Measurements from ENCODE around the gene CHD3.

Gene CHD3

GRCh38 chr17:7875804-7876370 lies 12.7 kb upstream of the CHD3 start:
- DNase-seq = no peak

GRCh38 chr17:7878234-7878633 lies 10.4 kb upstream of the CHD3 start:
- no peak for DNase-seq

GRCh38 chr17:7880076-7880868 lies 8.3 kb upstream of the CHD3 start:
- DNase-seq = no peak

DNA sequence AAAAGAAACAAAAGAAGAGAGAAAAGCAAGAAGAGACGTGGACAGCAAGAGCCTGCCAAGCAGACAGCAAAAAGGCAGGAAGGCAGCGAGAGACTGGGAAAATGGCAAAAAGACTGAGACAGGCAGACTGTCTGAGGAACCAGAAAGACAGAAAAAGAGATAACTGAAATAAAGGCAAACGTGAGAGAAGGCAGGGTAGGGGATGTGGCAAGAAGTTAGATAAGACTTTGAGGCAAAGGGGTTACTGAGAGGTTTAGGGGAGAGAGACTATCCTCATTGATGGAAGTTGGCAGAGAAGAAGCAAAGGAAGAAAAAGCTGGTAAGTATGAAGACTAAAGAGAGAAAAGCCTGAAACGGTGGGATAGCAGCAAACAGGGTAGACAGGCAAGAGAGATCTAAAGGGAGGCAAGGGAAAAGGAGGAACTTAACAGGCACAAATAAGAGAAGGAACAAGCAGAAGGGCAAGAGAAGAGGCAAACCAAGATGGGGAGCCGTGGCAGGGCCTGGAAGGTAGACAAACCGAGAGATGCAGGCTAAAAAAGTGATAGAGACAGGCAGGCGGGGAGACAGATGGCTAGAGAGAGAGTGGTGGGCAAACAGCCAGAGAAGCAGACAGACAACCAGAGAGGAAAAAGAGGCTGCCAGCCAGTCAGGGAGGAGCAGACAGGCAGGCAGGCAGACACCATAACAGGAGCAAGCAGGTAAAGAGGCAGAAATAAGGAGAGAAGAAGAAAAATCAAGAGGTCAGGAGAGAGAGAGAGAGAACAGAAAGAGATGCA lies 7.1 kb upstream of the CHD3 start:
- no peak for DNase-seq

DNA sequence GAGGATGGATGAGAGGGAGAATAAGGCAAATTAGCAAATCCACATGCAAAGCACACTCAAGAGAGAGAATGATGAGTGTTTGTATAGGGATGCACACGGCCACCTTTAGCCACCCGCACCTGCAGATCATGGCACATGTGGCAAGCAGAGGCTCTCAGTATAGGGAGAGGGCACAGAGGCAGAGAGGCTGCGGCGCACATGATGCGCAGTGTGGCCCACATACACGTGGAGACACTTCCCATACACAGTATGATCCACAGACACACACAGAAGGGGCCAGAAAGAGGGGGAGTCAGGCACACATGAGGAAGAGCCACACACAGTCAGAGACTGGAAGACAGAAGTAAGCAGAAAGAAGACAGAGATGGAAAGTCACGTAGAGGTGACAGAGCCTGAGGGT lies 6.5 kb upstream of the CHD3 start:
- peak; percentile 20 for DNase-seq

DNA sequence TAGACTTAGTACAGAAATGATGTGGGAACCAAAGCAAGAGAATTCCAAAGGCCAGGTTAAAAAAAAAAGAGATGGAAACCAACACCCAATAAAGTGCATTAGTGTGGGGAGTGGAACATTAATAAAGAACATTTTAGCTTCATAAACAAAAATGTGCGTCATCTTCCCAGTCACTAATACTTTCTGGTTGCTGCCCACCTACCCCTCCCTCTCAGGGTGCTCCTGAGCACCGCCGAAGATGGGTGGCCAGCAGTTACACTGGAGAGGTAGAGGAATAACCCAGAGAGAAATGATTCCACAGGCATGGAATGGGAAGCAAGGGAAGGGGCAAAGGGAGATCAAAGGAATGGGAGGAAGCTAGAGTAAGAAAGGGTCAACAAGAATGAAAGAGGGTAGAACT lies 6.0 kb upstream of the CHD3 start:
- DNase-seq = no peak

DNA sequence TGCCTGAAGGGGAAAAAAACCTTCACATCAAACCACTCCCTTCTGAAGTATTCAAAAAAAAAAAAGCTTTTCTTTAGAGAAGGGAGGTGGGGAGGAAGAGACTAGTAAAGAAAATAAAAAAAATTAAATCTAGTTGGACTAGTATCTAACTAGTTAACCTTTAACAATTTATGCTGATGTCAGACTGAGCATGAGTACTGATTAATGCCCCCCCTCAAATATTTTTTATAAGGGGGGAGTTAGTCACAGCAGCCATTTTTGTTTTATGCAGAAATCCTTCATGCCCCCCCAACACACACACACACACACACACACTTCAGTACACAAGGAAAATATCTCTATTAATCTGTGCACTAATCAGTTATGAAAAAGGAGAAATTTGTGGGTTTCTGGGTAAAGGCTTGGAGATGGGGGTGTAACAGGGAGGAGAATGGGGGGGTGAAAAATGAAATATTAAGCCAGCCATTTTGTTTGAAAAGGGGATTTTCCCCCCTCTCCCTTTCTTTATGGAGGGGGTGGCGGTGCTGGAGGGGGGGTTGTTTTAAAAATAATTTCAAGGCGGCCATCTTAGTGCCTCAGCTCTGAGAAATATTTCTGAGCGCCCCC lies 4.7 kb upstream of the CHD3 start:
- peak; percentile 53 for DNase-seq

DNA sequence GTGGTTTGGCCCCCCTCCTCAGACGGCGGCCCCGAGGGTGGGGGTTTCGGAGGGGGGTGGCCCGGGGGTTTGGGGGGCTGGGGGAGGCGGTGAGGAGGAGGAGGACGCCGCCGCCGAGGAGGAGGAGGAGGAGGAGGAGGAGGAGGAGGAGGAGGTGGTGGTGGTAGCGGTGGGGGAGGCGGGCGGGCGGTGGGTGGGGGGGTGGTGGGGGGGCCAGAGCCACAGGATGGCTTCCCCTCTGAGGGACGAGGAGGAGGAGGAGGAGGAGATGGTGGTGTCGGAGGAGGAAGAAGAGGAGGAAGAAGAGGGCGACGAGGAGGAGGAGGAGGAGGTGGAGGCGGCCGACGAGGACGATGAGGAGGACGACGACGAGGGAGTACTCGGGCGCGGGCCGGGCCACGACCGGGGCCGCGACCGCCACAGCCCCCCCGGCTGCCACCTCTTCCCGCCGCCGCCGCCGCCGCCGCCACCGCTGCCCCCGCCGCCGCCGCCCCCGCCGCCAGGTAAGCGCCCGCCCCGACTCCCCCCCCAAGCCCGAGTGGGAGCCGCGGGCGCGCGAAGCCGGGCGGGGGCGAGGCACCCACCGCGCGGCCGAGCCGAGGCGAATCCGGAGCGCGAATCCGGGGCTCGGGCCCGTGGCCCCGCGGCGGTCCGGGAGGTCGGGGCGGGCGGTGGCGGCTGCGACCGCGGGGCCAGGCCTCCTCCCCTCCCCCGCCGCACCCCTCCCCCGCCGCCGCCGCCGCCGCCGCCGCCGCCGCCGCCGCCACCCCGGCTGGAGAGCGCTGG lies 3.8 kb upstream of the CHD3 start:
- DNase-seq = peak; percentile 50

DNA sequence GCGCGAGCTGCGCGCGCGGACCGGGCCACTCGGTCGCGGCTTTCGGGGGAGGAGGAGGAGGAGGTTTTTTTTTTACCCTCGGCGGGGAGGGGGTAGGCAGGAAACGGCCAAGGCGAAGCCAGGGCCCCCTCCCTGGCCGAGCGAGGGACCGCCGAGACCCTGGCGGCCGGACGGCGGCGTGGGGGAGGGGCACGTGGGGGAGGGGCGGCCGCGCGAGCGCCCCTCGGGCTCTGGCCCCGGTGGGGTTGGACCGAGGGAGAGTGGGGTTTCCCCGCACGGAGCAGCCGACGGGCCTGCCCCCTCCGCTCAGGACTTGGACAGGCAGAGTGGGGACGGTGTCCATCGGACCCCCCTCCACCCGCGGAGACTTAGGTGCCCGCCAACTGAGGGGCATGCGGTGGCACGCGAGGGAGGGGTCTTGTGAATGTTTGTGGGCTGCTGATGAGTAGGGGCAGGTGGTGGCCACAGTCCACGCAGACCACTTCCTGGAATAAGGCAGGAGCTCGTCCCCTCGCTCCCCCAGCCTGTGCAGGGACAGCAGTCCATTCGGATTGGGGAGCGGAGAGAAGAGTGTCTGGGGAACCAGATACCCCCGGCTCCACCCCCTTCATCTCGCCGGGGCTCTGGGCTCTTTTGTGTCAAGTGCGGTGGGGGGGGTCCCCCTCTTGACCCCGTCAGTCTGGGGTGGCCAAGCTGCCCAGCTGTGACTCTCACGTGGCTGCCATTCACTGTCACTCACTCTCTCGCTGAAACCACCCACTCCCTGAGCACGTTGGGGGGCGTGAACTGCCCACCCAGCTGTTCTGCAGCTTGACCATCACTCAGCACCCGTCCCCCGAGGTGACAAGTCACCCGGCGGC lies 3.0 kb upstream of the CHD3 start:
- peak; percentile 45 for DNase-seq

GRCh38 chr17:7886227-7887037 lies 2.2 kb upstream of the CHD3 start:
- DNase-seq = peak; percentile 44

GRCh38 chr17:7887038-7887481 lies 1.5 kb upstream of the CHD3 start:
- DNase-seq = no peak

GRCh38 chr17:7887482-7888183 lies 956 bp upstream of the CHD3 start:
- DNase-seq = peak; percentile 92

DNA sequence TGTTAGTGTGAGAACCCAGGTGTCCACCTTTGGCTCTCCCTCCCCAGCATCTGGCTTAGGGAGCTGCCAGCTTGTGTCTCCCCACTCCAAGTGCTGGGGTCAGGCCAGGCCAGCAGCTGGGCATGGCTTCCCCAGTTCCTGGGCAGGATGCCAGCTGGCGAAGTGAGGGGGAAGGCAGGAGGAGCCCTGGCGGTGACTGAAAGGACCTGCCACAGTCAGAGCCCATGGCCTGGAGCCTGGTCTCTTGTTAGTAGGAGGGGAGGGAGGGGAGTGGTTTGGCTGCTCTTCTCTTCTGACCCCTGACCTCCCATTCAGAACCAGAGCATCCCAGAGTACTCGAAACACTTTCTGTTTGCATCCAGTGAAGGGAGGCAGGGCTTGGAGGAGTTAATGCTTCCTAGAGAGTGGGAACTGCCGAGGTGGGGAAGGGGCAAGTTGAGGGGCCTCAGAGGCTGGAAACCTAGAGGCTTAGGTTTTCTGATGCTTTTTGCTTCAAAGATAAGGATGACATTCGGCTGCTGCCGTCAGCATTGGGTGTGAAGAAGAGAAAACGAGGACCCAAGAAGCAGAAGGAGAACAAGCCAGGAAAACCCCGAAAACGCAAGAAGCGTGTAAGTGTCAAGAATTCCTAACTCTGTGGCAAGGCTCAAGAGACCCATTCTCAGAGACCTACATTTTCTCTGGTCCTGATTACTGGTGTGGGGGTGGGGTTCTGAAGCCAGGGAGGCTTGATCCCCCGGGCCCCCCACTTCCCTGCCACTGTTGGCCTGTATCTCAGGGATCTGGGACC lies 772 bp downstream of the CHD3 start:
- DNase-seq = peak; percentile 36

GRCh38 chr17:7893187-7893880 lies 4.7 kb downstream of the CHD3 start:
- no peak for DNase-seq

GRCh38 chr17:7894226-7894625 lies 5.6 kb downstream of the CHD3 start:
- DNase-seq = no peak

GRCh38 chr17:7894866-7895265 lies 6.3 kb downstream of the CHD3 start:
- no peak for DNase-seq

GRCh38 chr17:7897090-7897489 lies 8.5 kb downstream of the CHD3 start:
- DNase-seq = no peak

- no peak for DNase-seq
These were observed 9.2 kb downstream of the CHD3 start for GRCh38 chr17:7897773-7898172.

All from activated naive CD4-positive, alpha-beta T cell treated with anti-CD3 and anti-CD28 coated beads, Interleukin-2, amount 50 U/mL, for 16 hours (primary cell).